GM12874 (cell line): ENCODE data around the gene PTTG1IP.

Experiments
- TF ChIP-seq, protein P1 (sequence below): IDR thresholded peaks from 2 replicates; pipeline ENCODE4 v1.5.1; 2011; ENCODE audit warnings: low read depth, mild to moderate bottlenecking, control low read depth, low read length, moderate library complexity; ENCODE audit not compliant: insufficient read depth

The PTTG1IP gene

DNA sequence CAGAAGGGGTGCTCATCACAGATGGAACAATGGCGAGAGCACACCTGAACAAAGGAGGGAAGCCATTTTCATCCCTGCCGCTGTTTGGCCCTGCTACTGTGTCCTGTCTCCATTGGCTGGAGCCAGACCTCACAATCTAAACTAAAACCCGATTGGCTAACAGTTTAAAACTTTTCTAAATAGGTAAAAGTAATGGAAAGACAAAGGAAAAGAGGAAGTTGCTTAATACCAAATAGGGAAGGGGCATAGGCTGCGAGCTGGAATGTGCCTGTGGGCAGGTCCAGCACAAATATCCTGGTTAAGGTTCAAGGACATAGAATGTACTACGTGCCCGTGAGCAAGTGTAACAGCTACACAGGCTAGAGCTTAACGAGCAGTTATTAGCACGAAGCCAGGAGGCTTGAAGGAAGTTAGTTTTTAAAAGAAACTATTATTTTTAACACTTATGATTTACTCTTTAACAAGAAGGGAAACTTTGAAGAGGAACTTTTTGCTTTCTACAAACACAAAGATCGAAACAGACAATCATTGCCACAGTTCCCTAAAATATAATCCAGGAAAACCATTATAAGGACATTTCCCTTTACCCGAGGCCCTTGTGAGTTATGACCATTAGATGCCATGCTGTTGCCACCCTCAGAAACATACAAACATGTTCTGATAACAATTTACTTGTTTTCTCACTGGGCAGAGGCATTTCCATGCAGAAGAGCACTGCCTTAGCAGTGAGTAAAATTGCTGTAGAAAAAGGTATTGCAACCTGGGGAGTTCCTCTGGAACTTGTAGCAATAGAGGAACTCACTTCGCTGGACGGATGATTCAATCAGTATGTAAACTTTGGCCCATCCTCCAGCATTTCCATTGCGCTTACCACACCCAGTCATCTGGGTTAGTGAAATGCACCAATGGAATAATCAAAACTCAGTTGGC lies 4.8 kb upstream of the PTTG1IP start:
- TF ChIP-seq, protein P1, sequence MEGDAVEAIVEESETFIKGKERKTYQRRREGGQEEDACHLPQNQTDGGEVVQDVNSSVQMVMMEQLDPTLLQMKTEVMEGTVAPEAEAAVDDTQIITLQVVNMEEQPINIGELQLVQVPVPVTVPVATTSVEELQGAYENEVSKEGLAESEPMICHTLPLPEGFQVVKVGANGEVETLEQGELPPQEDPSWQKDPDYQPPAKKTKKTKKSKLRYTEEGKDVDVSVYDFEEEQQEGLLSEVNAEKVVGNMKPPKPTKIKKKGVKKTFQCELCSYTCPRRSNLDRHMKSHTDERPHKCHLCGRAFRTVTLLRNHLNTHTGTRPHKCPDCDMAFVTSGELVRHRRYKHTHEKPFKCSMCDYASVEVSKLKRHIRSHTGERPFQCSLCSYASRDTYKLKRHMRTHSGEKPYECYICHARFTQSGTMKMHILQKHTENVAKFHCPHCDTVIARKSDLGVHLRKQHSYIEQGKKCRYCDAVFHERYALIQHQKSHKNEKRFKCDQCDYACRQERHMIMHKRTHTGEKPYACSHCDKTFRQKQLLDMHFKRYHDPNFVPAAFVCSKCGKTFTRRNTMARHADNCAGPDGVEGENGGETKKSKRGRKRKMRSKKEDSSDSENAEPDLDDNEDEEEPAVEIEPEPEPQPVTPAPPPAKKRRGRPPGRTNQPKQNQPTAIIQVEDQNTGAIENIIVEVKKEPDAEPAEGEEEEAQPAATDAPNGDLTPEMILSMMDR: no peak

DNA sequence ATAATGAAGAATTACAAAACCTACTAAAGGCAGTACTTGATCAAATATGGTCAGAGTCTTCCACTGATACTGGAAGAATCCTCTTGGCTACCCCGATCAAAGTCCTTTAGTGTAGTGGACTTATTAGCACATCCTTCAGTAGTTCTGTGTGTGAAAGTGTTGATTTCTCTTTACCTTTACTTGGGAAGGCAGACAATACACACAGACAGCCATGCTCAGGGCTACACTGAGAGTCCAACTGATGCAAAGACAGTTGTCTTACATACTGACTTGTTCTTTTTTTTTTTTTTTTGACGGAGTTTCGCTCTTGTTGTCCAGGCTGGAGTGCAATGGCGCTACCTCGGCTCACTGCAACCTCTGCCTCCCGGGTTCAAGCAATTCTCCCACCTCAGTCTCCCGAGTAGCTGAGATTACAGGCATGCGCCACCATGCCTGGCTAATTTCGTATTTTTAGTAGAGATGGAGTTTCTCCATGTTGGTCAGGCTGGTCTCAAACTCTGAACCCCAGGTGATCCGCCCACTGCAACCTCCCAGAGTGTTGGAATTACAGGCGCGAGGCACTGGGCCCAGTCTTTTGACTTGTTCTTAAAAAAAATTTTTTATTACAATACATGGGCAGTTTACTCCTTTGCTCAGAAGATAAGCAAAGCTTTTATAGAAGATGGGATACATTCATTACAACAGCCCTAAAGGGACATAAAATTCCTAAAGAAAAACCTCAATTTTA lies 3.5 kb upstream of the PTTG1IP start:
- TF ChIP-seq, protein P1: no peak

DNA sequence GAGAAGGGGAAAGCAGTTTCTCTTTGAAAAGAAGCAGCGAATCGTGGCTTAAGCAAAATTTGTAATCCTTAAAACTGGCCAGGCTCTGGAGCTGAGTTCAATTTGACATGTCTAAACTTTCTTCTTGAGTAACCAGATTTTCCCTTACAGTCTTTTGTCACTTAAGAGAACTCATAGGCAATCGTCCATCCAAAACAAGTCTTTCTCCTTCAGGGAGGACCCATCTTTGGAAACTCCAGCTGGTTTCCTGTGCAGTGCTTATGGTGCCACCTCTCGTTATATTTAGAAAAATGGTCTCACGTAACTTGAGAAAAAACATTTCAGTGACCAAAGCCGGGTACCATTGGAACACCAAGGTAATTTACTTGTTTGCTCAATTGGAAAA lies 1.8 kb upstream of the PTTG1IP start:
- TF ChIP-seq, protein P1: no peak

DNA sequence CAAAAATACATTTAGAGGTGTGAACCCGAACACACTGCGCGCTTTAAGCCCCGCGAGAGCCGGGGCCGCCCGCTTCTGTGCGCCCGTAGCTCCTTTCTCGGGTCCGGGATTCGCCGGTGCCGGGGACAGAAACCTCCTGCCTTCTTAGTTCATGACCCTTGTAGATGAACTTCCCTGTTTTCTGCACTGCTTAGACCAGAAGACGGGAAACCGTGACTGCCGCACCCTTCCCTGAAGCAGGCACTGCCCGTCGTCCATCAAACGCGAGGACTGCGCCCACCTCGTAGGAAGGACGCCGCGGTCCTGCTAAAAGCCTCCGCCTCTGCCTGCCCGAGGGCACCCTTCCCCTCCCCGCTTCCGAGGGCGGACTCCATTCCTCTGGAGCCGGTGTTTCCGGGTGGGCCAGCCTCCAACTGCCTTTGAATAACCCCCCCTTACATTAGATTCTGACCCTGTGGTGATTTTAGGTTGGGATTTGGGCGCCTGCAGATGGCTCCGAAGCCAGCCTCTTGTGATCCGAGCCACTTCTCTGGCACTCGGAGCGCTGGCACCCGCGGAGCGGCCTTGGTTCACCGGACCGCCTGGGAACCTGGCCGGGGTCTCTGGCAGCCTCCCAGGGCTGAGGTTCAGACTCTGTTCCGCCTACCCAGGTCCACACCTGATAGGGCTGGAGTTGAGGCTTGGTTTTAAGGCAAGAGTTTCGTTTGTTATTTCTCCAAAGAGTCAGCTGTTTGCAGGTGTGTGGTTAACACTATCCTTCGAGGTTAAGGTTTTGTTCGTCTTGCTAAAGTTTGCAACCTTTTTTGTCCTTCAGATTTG lies 1.2 kb upstream of the PTTG1IP start:
- TF ChIP-seq, protein P1: no peak

DNA sequence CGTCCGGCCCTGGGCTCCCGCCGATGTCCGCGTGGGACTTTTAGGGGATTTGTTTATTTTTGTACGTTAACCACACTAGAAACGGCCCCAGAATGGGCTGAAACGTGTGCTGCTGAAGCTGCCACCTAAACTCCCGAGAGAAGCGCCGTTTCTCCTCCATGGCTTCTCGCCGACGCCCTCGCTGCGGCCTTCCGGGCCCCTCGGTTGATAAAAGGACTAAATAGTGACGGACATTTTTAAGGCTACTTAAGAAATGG lies 678 bp upstream of the PTTG1IP start:
- TF ChIP-seq, protein P1: no peak

DNA sequence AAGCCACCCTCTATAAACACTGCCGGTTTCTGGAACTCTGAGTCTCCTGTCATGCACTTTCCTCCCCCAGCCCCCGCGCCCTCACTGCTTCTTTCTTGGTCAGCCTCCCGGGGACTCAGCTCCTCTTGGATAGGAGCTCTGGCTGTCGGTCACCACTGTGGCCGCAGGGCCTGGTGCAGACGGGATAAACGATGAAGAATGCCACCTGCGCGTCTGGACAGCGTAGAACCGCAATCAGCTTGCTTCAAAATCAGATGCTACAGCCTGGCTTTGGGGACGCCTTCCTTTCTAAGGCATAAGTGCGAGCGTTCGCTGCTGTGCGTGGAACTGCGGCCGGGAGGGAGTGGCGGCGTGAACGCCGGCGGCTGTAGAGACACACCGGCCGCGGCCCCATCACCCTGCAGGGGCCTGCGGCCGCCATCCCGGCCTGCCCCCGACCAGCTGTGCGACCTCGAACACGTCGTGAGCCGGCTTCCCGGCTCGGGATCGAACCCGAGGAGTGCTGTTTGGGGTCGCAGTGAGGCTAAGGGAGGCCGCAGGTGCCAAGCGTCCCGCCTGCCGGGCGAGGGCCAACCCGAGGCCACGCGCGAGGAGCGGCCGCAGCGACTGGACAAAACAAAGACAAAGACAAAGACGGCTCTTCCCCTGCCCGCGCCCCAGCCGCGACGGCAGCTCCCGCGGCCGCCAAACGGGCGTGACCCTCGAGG lies 688 bp downstream of the PTTG1IP start:
- TF ChIP-seq, protein P1: no peak
